Mesothelial cell of epicardium (in vitro differentiated cells): ENCODE results near the gene NGDN. TPM values are rescaled to one million over a fixed set of nuclear protein-coding genes. Genes with fewer than 3 reads are reported as not detected.

Experiments
- DNase-seq, 2 experiments: peaks; one replicate each; pipeline ENCODE4 v3.0.0; 2021; ENCODE audit warnings: low spot score in 2 of 2; ENCODE audit not compliant: unreplicated experiment in 2 of 2
- H3K27ac Mint-ChIP-seq: 2 replicates; pipeline ENCODE4 v1.8.0; 2021; ENCODE audit warnings: mixed read lengths
- H3K27me3 Mint-ChIP-seq: 2 replicates; pipeline ENCODE4 v1.8.0; 2021; ENCODE audit warnings: low read depth, mixed read lengths
- H3K36me3 Mint-ChIP-seq: 2 replicates; pipeline ENCODE4 v1.8.0; 2021; ENCODE audit warnings: mixed read lengths
- H3K4me1 Mint-ChIP-seq: 2 replicates; pipeline ENCODE4 v1.8.0; 2021; ENCODE audit warnings: mixed read lengths
- H3K4me3 Mint-ChIP-seq: 2 replicates; pipeline ENCODE4 v1.8.0; 2021; ENCODE audit warnings: mild to moderate bottlenecking, moderate library complexity, mixed read lengths
- H3K9me3 Mint-ChIP-seq: 2 replicates; pipeline ENCODE4 v1.8.0; 2021; ENCODE audit warnings: mixed read lengths
- total RNA-seq: library from RNA; stranded (reverse); gene quantifications from 3 replicates; pipeline ENCODE4 v1.2.1, GENCODE V29; 2021
- TF ChIP-seq, protein P1 (sequence below): fragments of 200-600 bp; sonication (generic); IDR thresholded peaks from one replicate; pipeline ENCODE4 v1.5.0; 2021; ENCODE audit warnings: antibody characterized with exemption; ENCODE audit not compliant: unreplicated experiment

NGDN gene
- total RNA-seq, 1 donor from 2014 or later: 49.9 TPM

- H3K9me3 Mint-ChIP-seq: no peaks in the 10 kb centered on the region
- TF ChIP-seq, protein P1, sequence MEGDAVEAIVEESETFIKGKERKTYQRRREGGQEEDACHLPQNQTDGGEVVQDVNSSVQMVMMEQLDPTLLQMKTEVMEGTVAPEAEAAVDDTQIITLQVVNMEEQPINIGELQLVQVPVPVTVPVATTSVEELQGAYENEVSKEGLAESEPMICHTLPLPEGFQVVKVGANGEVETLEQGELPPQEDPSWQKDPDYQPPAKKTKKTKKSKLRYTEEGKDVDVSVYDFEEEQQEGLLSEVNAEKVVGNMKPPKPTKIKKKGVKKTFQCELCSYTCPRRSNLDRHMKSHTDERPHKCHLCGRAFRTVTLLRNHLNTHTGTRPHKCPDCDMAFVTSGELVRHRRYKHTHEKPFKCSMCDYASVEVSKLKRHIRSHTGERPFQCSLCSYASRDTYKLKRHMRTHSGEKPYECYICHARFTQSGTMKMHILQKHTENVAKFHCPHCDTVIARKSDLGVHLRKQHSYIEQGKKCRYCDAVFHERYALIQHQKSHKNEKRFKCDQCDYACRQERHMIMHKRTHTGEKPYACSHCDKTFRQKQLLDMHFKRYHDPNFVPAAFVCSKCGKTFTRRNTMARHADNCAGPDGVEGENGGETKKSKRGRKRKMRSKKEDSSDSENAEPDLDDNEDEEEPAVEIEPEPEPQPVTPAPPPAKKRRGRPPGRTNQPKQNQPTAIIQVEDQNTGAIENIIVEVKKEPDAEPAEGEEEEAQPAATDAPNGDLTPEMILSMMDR: no peak
- no peak overlapping the region for H3K4me3 Mint-ChIP-seq
- no peak for DNase-seq
- no peaks in the 10 kb centered on the region for H3K36me3 Mint-ChIP-seq
- peaks cover 46% of the 10 kb centered on the region for H3K27me3 Mint-ChIP-seq
- H3K27ac Mint-ChIP-seq: no peak overlapping the region
- peaks cover 9% of the 10 kb centered on the region for H3K4me1 Mint-ChIP-seq
Measured at GRCh38 chr14:23432946-23433345, 36.6 kb upstream of the NGDN start.

- DNase-seq: no peak
- H3K27me3 Mint-ChIP-seq: peaks cover 46% of the 10 kb centered on the region
Measured at GRCh38 chr14:23433457-23433856, 36.0 kb upstream of the NGDN start.

DNA sequence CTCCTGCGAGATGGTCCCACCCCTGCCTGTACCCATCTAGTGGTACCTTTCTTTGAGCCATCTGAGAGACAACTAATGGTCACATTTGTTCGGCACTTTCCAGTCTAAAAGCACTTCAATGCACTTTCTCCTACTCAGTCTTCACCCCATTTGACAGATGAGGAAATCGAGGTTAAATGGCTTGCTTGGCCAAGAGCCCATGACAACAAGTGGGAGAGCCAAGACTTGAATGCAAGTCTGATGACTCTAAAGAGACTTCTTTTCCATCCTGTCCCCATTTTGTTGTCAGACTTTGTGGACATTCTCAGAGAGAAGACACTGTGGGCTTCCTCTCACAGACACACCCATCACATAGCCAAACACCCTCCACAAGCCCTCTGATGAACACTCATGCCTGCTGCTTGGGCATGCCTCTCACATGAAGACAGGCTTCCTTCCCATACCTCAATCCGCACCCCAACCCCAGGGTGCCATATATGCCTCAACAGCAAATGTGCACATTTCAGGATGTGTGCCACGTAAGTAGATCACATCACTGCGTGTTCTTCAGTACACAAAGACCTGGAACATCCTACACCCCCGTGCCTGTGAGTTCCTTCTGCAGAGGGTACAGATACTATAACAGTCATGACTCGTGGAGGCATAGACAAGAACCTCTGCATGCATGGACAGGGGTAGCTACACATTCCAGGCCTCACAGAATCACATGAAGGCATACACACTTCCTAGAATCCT, 34.8 kb upstream of the NGDN start:
- TF ChIP-seq, protein P1: no peak
- no peak for DNase-seq
- no peak overlapping the region for H3K27ac Mint-ChIP-seq
- H3K4me1 Mint-ChIP-seq: peaks cover 18% of the 10 kb centered on the region
- H3K4me3 Mint-ChIP-seq: no peak overlapping the region
- H3K27me3 Mint-ChIP-seq: peaks cover 45% of the 10 kb centered on the region
- no peaks in the 10 kb centered on the region for H3K36me3 Mint-ChIP-seq
- no peaks in the 10 kb centered on the region for H3K9me3 Mint-ChIP-seq

More at GRCh38 chr14:23433457-23433856, 36.0 kb upstream of the NGDN start:
- TF ChIP-seq, protein P1: no peak
- H3K36me3 Mint-ChIP-seq: no peaks in the 10 kb centered on the region
- no peaks in the 10 kb centered on the region for H3K9me3 Mint-ChIP-seq
- H3K4me1 Mint-ChIP-seq: peaks cover 14% of the 10 kb centered on the region
- H3K4me3 Mint-ChIP-seq: no peak overlapping the region
- H3K27ac Mint-ChIP-seq: no peak overlapping the region

DNA sequence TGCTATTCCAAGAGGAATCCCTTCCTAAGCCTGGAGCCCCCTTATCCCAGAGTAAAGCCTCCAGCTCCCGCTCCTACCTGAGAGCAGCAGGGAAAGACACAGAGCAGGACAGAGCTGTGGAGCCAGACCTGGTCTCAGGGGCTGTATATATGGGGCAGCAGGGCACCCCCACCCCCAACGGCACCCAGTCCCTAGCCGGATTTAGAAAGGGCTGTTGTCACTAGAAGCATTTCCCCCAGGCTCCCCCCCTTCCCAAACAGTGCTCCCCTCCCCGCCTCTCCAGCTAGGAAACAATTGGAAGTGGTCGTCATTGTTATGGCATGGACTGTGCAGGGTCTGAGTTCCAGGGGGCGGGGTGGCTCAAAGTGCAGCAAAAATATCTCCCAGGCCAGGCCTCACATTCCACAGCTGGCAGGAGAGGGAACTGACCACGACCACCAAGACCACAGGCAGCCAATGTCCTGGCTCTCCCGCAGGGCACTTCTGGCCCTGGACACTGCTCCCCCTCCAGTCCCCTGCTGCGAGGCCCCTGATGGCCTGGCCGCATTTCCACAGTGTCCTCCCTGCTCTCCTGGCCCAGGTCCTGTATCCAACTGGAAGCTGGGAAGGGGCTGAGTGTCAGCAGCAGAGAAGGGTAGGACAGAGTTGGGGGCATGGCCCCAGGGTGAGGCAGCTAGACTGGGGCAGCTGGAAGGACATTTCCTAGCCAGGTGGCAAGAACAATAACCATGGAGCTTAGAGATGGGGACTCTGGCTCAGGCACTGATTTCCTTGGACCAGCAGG, 33.8 kb upstream of the NGDN start, which contains the start of gene MYH7:
Gene MYH7, minus strand, starts transcription at position 118 of the 784 bp plus-strand sequence. CDS start 1,928 bp downstream, outside the sequence.
- H3K4me3 Mint-ChIP-seq: no peak within 1 kb of the TSS
- H3K9me3 Mint-ChIP-seq: no peaks in the 10 kb centered on the region
- H3K27me3 Mint-ChIP-seq: peaks cover 40% of the 10 kb centered on the region
- no peaks in the 10 kb centered on the region for H3K36me3 Mint-ChIP-seq
- DNase-seq: peak in 1 of 2 experiments; percentile 37
- H3K27ac Mint-ChIP-seq: no peak within 1 kb of the TSS
- peaks cover 18% of the 10 kb centered on the region for H3K4me1 Mint-ChIP-seq
- TF ChIP-seq, protein P1: no peak

- peak in 1 of 2 experiments; percentile 38 for DNase-seq
- Mint-ChIP-seq H3K4me3 (no peak overlapping the region), H3K9me3 (no peaks in the 10 kb centered on the region), H3K27me3 (peaks cover 38% of the 10 kb centered on the region), H3K27ac (peak overlapping the region; percentile 34), H3K36me3 (no peaks in the 10 kb centered on the region), H3K4me1 (peaks cover 21% of the 10 kb centered on the region)
- TF ChIP-seq, protein P1: no peak
Measured at GRCh38 chr14:23436327-23437132, 33.0 kb upstream of the NGDN start.
